Measurements from ENCODE around the gene PLD4. TPM values are rescaled to one million over a fixed set of nuclear protein-coding genes. Genes with fewer than 3 reads are reported as not detected.
A peak's percentile ranks its signal among the peaks of the same experiment; 100 is the strongest.

PLD4 gene
- total RNA-seq, 1 experiment from 2014 or later = 0.15 TPM

GRCh38 chr14:104894331-104895206 is 30.1 kb upstream of the PLD4 start:
- no peak for DNase-seq (ENCODE audit: low read depth, low spot score)
- no peak overlapping the region for H3K27ac ChIP-seq (ENCODE audit: low read length)
- H3K4me1 ChIP-seq (ENCODE audit: control insufficient read depth, insufficient read depth, low read length) = peaks cover 3% of the 10 kb centered on the region
- no peak overlapping the region for H3K4me3 ChIP-seq (ENCODE audit: low read depth in 2 of 2, low read length in 2 of 2)
- H3K27me3 ChIP-seq (ENCODE audit: control insufficient read depth, insufficient read depth, low read length) = no peaks in the 10 kb centered on the region
- no TSS peak for BruUV-seq (replicated peaks)
- no peaks in the 10 kb centered on the region for H3K36me3 ChIP-seq (ENCODE audit: control insufficient read depth, insufficient read depth, low read length)
- intact Hi-C loops (cut with micrococcal nuclease; ENCODE audit: unreplicated experiment) (loop anchor here (5.0 kb wide), 1 partner anchor 73 kb away; no protein-coding TSS in a partner anchor), in situ Hi-C loops (cut with HindIII; ENCODE audit: low pct_unique_long_range_greater_than_20kb, low sequenced_read_pairs) (no loop called here)
- CTCF ChIA-PET = interaction anchor here (0.5 to 0.7 kb wide), 2 partner anchors 11 to 93 kb away, joined by 3 to 6 read pairs; no protein-coding TSS in a partner anchor
- H3K9me3 ChIP-seq (ENCODE audit: control insufficient read depth, insufficient read depth, low read depth, low read length) = no peaks in the 10 kb centered on the region
- POLR2A ChIA-PET = no interaction called here
- TF ChIP-seq SIN3A (IDR thresholded peaks at IDR 0.05; ENCODE audit: borderline replicate concordance, insufficient read depth, low read depth, low read length) = no peak
- TF ChIP-seq CTCF (IDR thresholded peaks at IDR 0.05) = peak; percentile 30; the same call in 1 of the 2 replicates
- no peak for ATAC-seq

- no peak for DNase-seq (ENCODE audit: low read depth, low spot score)
- intact Hi-C loops (cut with micrococcal nuclease; ENCODE audit: unreplicated experiment) (loop anchor here (5.0 kb wide), 1 partner anchor 72 kb away; no protein-coding TSS in a partner anchor), in situ Hi-C loops (cut with HindIII; ENCODE audit: low pct_unique_long_range_greater_than_20kb, low sequenced_read_pairs) (no loop called here)
- Histone ChIP-seq H3K27ac (ENCODE audit: low read length) (no peak overlapping the region), H3K27me3 (ENCODE audit: control insufficient read depth, insufficient read depth, low read length) (no peaks in the 10 kb centered on the region), H3K4me1 (ENCODE audit: control insufficient read depth, insufficient read depth, low read length) (peaks cover 3% of the 10 kb centered on the region), H3K4me3 (ENCODE audit: low read depth in 2 of 2, low read length in 2 of 2) (no peak overlapping the region), H3K9me3 (ENCODE audit: control insufficient read depth, insufficient read depth, low read depth, low read length) (no peaks in the 10 kb centered on the region), H3K36me3 (ENCODE audit: control insufficient read depth, insufficient read depth, low read length) (no peaks in the 10 kb centered on the region)
- ATAC-seq = no peak
- CTCF ChIA-PET = interaction anchor here (0.7 kb wide), 1 partner anchor 94 kb away, joined by 3 read pairs; no protein-coding TSS in a partner anchor
- BruUV-seq (replicated peaks) = no TSS peak
- TF ChIP-seq REST (IDR thresholded peaks at IDR 0.05; ENCODE audit: insufficient read depth in 1 of 2, low read depth in 2 of 2, low read length in 1 of 2) = no peak
- TF ChIP-seq POLR2AphosphoS5 (IDR thresholded peaks at IDR 0.05; ENCODE audit: low read depth, low read length) = no peak
- TF ChIP-seq SIN3A (IDR thresholded peaks at IDR 0.05; ENCODE audit: borderline replicate concordance, insufficient read depth, low read depth, low read length) = no peak
- no peak for TF ChIP-seq TCF7L2 (IDR thresholded peaks at IDR 0.05; ENCODE audit: low read depth, low read length)
- no peak for TF ChIP-seq CTCF (IDR thresholded peaks at IDR 0.05)
- POLR2A ChIA-PET = interaction anchor here (0.6 kb wide), 1 partner anchor 129 kb away, joined by 3 read pairs; no protein-coding TSS in a partner anchor
These were observed 29.4 kb upstream of the PLD4 start for GRCh38 chr14:104895207-104895785.
